K562 (cell line): Measurements from ENCODE around the gene DPAGT1. TPM values are rescaled to one million over a fixed set of nuclear protein-coding genes. Genes with fewer than 3 reads are reported as not detected.

Experiments used
- CBFB ChIP-seq: sonication (generic); formaldehyde crosslinking; IDR thresholded peaks from 2 replicates; pipeline ENCODE4 v1.4.0; 2020; ENCODE audit warnings: mild to moderate bottlenecking, missing genetic modification reagents
- GATAD2A ChIP-seq: fragments of 450-650 bp; IDR thresholded peaks from 2 replicates; pipeline ENCODE4 v1.6.1; 2017
- HDAC2 ChIP-seq: fragments of 450-650 bp; IDR thresholded peaks from 2 replicates; pipeline ENCODE4 v1.6.1; 2016; ENCODE audit warnings: mild to moderate bottlenecking
- MBD2 ChIP-seq: sonication (generic); IDR thresholded peaks from 2 replicates; pipeline ENCODE4 v1.6.1; 2016; ENCODE audit warnings: low read depth, borderline replicate concordance
- MEIS2 ChIP-seq: fragments of 450-650 bp; IDR thresholded peaks from 2 replicates; pipeline ENCODE4 v1.6.1; 2014; ENCODE audit warnings: mild to moderate bottlenecking; ENCODE audit not compliant: partially characterized antibody
- NFIC ChIP-seq: fragments of 450-650 bp; IDR thresholded peaks from 2 replicates; pipeline ENCODE4 v1.6.1; 2017; ENCODE audit warnings: mild to moderate bottlenecking, inconsistent platforms
- NFYB ChIP-seq: IDR thresholded peaks from 2 replicates; pipeline ENCODE4 v1.6.1; 2011; ENCODE audit warnings: mild to moderate bottlenecking, moderate library complexity; ENCODE audit not compliant: insufficient read length; ENCODE audit errors: extremely low read depth
- PBX2 ChIP-seq, 2 experiments: IDR thresholded peaks in 1 of 2; conservative IDR thresholded peaks in 1 of 2; 2 replicates each; pipeline ENCODE4 v1.6.1; 2016; ENCODE audit warnings: low read depth in 2 of 2, mild to moderate bottlenecking in 1 of 2, missing compliant biosample characterization in 1 of 2, missing genetic modification characterization in 1 of 2, moderate library complexity in 1 of 2
- POLR2H ChIP-seq: IDR thresholded peaks from 2 replicates; pipeline ENCODE4 v1.6.1; 2016; ENCODE audit warnings: missing genetic modification characterization, low read depth, mild to moderate bottlenecking, control low read depth, missing compliant biosample characterization, moderate library complexity
- RAD21 ChIP-seq, 2 experiments: fragments of 250-450 bp in 1 of 2; fragments of 450-650 bp in 1 of 2; sonication (Bioruptor Pico) in 1 of 2; formaldehyde crosslinking in 1 of 2; IDR thresholded peaks in 1 of 2; conservative IDR thresholded peaks in 1 of 2; 2 replicates each; pipeline versions ENCODE4 v1.4.0 to v1.8.0; 2020 to 2022; ENCODE audit warnings: mild to moderate bottlenecking in 2 of 2, moderate library complexity in 1 of 2
- RBM15 ChIP-seq: fragments of 200-400 bp; formaldehyde crosslinking; IDR thresholded peaks from 2 replicates; pipeline ENCODE4 v1.6.1; 2018; ENCODE audit warnings: mild to moderate bottlenecking, low read length, moderate library complexity; ENCODE audit not compliant: insufficient read depth
- SMARCA4 ChIP-seq: fragments of 450-650 bp; IDR thresholded peaks from 2 replicates; pipeline ENCODE4 v1.6.1; 2016
- TAF7 ChIP-seq: fragments of 450-650 bp; IDR thresholded peaks from 2 replicates; pipeline ENCODE4 v1.6.1; 2016; ENCODE audit warnings: missing genetic modification characterization, missing compliant biosample characterization
- ZNF274 ChIP-seq: IDR thresholded peaks from 2 replicates; pipeline ENCODE4 v1.6.1; 2011; ENCODE audit warnings: low read depth, mild to moderate bottlenecking, low read length, moderate library complexity, borderline replicate concordance
- ZNF507 ChIP-seq: conservative IDR thresholded peaks from 2 replicates; pipeline ENCODE4 v1.6.1; 2017; ENCODE audit warnings: missing genetic modification characterization, missing compliant biosample characterization
- ZZZ3 ChIP-seq: fragments of 450-650 bp; IDR thresholded peaks from 2 replicates; pipeline ENCODE4 v1.6.1; 2016; ENCODE audit warnings: antibody characterized with exemption, mild to moderate bottlenecking, moderate library complexity
- polyA plus RNA-seq, 8 experiments: library from polyadenylated mRNA; depleted of rRNA in 4 of 8; stranded (reverse) in 5 of 8; unstranded in 3 of 8; fragments of >200 nt; fragmentation: Nextera tagmentation in 2 of 8; fragmentation: Illumina TruSeq in 1 of 8; extraction: Ambion mirVana in 2 of 8; extraction: Trizol in 1 of 8; gene quantifications; 2 replicates each; pipeline versions ENCODE4 v1.2.1 to v1.2.3, GENCODE V29; 2011 to 2014; ENCODE audit warnings: inconsistent platforms in 1 of 8, missing spikeins in 1 of 8
- total RNA-seq, 7 experiments: library from RNA; depleted of rRNA in 6 of 7; stranded (reverse); fragments of >200 nt in 6 of 7; fragmentation: Illumina TruSeq in 2 of 7; extraction: Trizol in 2 of 7; gene quantifications; 2 replicates each; pipeline versions ENCODE4 v1.2.1 to v1.2.3, GENCODE V29; 2011 to 2021; ENCODE audit warnings: low replicate concordance in 1 of 7

Gene DPAGT1
- total and polyA plus RNA-seq, 9 of the 15 experiments (the other 6 are each of a cell fraction or from before 2014, with no cell fraction given), result 29.9 to 135 (median 85.0) TPM

- TF ChIP-seq PBX2 (CRISPR knock-in tag; IDR thresholded peaks at IDR 0.05; ENCODE audit: low read depth), result no peak
- TF ChIP-seq PBX2 (tag; conservative IDR thresholded peaks at IDR 0.05; ENCODE audit: low read depth), result 0 out of 2 replicates have a peak, but pooled peaks have one; percentile 39
- TF ChIP-seq RBM15, result no peak
- TF ChIP-seq SMARCA4, result peak; percentile 98
- TF ChIP-seq RAD21 (CRISPR knock-in tag; conservative IDR thresholded peaks at IDR 0.05 in 1 of 2, IDR thresholded peaks at IDR 0.05 in 1 of 2), result no peak
- TF ChIP-seq NFIC, result peak; percentile 97
- peak; percentile 99 for TF ChIP-seq GATAD2A
- no peak for TF ChIP-seq TAF7 (tag)
- no peak for TF ChIP-seq ZZZ3
- peak; percentile 84 for TF ChIP-seq ZNF274
- TF ChIP-seq MBD2, result peak; percentile 92
- TF ChIP-seq NFYB, result no peak
- peak; percentile 94; the same call in 1 of the 2 replicates for TF ChIP-seq CBFB
- TF ChIP-seq MEIS2, result peak; percentile 81
- no peak for TF ChIP-seq POLR2H (tag)
- peak; percentile 96 for TF ChIP-seq HDAC2
- no peak for TF ChIP-seq ZNF507
Measured at GRCh38 chr11:119087747-119088241, 13.9 kb downstream of the DPAGT1 start (continued).
